Germinal center (tissue), 1 donor: Measurements from ENCODE around the gene WNK3.
"Not testable (repeated sequence)": the region's sequence is repeated elsewhere in the genome, so short reads cannot be mapped to it uniquely, and the experiment has no call there.

ENCODE experiments used
- DNase-seq: peaks from one replicate; pipeline ENCODE4 v3.0.0; 2012; ENCODE audit warnings: mixed read lengths, low spot score

Gene WNK3

DNA sequence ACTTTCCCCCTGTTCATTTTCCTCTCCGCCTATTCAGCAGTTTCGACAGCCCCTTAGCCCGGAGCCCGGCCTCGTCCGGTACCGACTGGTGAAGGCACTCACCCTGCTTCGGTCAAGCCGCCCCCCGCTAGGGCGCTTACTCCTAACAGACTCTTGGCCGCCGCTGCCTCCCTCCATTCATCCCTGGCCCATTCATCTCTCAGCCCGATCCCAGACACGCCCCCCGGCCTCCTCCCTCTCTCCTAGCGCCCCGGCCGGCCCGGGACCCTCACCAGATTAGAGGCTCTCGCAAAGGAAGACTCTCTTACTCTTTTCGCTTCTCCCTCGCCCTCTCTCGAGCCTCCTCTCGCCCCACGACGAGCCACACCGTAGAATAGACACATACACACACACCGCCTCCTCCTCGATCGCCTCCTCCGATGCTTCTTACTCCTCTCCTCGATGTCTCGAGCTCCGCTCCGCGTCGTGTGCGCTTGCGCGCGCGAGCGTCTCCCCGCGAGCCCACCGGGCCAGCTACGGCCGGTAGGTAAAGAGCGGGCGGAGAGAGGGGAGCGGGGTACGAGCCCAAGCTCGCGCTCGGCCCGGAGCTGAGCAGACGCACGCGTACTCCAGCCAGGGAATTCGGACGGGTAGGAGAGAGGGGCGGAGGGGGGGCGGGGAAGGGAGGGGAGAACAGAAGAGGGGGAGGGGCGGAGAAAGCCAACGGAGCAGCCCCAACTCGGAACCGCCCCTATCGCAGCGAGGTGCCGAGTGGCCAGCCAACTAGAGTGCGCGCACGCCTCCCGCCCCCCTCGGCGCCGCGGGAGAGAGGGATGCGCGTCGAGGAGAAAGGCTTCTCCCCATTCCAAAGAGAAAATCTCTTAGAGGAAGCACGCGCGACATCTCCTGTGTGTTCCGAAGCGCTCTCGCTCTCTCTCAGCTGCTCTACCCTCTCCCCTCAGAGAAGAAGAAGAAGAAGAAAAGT is at the start of gene WNK3:
Gene WNK3 (minus strand): TSS at position 633 of the 964 bp plus-strand sequence.
- DNase-seq, result peak; percentile 19

DNA sequence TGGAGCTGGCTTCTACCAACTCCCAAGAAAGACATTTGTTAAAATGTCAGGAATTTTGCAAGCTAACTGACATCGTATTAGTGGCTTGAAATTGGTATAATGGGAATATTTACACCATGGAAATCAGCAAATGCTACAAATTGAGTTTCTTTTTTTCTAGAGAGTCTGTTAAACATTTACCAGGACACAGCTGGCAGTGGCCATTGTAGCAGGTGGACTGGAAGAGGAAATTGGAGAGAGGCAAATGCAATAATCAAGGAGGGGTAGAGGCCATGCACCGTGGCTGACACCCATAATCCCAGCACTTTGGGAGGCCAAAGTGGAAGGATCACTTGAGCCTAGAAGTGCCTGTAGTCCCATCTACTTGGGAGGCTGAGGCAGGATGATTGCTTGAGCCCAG is 49.4 kb upstream of the WNK3 start:
- no peak for DNase-seq

DNA sequence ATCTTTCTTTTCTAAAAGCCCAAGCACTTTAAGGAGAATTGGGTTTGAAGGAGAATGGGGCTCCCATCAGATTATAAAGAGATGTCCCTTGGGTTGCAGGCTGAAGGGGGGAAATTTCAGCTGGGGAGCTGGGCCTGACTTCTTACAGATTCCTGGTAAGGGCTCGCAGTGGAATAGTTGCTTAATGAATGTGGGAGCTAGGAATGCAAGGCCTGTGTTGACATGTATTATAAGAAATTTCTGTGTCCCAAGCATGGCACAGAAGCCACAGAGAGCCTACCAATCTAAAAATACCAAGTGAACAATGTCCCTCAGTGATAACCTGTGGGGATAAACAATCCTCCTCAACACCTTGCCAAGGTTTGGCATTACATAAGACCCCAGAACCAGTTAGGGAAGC is 39.3 kb upstream of the WNK3 start:
- no peak for DNase-seq

DNA sequence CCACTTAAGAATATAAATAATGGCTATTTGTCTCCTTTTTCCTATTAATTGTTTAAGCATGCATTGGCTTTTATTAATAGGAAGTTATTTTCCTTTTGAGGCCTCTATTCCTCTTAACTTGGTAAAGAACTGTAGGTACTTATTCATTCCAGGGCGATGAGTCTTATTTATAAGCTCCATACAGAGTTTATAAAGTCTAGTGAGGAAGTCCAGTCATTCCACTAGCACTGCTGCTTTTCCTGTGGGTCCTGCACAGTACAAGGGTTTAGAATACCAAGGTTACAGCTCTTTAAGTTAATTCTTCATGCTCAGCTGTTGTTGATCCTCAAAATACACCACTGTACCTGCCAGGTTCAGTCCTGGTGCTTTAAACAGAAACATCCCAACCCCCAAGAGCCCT is 28.5 kb upstream of the WNK3 start:
- DNase-seq, result no peak

DNA sequence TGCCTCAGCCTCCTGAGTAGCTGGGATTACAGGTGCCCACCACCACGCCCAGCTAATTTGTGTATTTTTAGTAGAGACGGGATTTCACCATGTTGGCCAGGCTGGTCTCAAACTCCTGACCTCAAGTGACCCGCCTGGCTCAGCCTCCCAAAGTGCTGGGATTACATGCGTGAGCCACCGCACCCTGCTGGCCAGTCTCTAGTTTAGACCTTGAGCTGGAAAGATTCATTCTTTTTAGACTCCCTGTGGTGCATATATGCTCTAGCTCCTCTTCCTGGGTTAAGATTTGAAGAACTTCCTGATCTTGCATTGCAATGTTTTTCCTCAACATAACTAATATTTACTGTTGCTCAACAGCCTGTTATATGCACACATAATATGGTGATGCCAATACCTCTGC is 26.8 kb upstream of the WNK3 start:
- DNase-seq, result not testable (repeated sequence)

DNA sequence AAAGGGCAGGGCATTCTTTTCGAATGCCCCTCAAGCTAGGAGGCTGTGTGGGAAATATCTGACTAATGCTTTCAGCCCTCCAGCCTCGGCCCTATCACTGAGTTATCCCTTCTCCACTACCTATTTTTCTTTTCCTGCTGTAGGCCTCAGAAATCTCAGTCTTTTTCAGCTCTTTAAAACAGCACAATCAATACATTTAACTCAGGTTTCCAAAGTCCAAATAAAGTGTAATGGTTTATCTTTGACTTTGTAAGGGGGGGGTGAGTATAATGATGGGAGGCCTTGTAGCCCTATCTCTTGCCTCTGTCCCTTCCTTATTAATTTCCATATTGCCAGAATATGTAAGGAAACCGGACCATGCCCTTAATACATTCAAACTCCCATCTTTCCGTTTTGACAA is 1.6 kb upstream of the WNK3 start:
- no peak for DNase-seq

DNA sequence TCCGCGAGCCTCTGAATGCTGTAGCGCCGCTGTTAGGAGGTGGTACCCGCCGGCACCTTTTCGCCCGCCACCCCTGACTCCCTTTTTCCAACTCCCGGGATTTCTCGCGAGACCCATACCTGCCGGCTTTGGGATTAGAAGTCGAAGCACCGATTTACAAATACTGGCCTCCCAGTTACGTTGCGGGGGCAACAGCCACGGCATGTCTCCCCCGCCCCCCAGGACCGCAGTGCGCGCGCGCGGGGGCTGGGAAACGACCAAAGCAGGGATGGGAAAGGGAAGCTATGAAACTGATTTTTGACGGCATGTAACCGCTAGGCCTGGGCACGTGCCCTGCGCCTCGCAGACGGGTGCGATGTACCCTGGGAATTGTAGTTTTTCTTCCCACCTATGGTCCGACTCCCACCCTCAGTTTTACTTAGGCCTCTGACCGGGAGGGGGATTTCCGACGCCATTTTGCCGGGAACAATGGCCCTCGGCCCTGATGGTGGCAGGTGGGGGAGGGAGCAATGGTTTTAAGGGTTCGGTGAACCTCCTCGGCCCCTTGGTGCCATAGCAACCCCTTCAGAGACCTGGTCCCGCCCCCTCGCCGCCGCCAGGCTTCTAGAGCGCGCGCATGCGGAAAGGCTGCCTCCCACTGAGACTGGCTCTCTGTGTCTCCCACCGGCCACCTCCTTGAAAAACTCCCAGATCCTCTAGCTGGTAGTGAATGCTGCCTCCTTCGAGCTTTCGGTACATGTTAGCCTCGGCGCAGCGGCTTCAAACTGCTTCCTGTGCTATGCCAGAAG is 772 bp upstream of the WNK3 start:
- DNase-seq, result peak; percentile 14

DNA sequence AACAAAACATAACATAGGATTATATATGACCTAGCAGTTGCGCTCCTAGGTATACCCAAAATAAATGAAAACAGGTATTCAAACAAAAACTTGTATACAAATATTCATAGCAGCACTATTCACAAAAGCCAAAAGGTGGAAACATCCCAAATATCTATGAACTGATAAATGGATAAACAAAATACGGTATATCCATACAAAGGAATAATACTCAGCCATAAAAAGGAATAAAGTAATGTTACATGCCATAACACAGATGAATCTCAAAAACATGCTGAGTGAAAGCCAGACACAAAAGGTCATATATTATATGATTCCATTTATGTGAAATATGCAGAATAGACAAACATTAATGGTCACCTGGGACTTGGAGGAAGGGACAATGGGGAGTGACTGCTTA is 5.2 kb downstream of the WNK3 start:
- DNase-seq, result no peak

DNA sequence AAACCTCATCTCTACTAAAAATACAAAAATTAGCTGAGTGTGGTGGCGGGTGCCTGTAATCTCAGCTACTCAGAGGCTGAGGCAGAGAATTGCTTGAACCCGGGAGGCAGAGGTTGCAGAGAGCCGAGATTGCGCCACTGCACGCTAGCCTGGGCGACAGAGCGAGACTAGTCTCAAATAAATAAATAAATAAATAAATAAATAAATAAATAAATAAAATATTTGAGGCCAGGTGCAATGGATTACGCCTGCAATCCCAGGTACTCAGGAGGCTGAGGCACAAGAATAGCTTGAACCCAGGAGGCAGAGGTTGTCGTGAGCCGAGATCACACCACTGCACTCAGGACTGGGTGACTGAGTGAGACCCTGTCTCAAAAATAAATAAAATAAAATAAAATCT is 20.5 kb downstream of the WNK3 start:
- DNase-seq, result not testable (repeated sequence)

DNA sequence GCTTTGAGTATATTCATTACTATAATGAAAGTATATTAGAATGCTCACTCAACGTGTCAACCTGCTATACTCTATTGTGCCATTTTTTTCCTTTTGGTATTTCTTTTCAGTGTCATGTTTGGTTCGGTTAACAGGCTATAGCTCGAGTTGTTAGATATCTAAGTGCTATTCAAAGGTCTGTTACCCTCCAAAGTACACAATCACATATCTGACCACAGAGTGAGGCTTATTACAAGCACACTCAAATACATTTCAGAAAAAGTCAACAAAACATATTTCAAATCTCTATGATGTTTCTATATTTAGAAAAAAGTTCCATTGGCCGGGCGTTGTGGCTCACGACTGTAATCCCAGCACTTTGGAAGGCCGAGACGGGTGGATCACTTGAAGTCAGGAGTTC is 32.8 kb downstream of the WNK3 start:
- DNase-seq, result no peak

DNA sequence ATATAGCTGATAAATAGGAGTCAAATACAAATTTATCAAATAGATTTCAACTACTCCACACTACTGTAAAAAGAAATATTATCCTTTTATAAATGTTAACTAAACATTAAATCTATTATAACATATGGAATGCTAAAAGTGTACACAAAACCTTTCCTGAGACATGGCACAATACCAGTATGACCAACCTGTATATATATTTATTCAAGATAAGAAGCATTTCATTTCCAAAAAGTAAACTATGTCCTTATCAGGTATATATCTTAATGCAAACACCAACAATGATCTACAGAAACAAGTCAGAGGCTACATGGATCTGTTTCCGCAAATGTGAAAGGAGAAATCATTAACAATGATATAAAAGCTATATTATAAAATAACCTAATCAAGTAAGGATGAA is 37.8 kb downstream of the WNK3 start:
- DNase-seq, result no peak

DNA sequence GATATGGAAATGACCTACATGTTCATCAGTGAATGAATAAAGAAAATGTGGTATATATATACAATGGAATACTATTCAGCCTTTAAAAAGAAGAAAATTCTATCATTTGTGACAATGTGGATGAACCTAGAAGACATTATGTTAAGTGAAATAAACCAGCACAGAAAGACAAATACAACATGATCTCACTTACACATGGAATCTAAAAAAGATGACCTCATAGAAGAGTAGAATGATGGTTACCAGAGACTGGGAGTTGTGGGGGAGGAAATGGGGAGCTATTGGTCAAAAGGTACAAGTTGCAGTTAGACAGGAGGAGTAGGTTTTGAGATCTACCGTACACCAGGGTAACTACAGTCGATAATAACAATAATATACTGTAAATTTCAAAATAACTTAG is 51.5 kb downstream of the WNK3 start:
- DNase-seq, result no peak

DNA sequence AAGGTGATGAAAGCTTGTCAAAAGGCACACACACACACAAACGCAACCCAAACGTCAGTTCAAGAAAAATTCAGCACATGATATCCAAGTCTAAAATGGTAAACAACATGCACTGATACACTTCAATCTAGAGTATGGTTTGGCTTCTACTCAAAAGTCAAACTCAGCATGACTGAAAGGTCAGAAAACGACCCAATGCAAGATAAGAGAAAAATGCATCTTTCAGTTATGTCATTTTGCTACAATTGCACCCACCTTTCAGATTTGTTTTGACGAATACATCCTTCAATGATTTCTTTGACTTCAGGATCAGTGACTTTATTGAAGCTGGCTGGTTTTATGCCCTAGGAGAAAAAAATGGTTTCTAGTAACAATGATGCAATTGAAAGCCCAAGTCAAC is 56.3 kb downstream of the WNK3 start:
- no peak for DNase-seq

DNA sequence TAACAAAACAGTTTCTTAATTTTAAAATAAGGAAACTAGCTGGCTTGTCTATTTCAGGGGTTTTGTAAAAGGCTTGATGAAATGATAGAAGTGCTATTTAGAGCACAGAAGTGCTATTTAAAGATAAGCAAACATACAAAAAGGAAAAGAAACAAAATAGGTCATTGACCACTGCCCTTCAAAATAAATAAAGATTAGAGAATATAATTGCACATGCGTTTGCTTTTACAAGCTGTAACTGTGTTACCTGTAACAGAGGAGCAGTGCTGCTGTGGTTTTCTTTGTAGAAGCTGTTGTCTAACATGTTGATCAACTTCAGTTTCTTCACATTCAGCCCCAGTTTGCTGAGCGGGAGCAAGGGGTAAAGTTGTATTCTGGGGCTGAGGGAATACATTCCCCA is 63.5 kb downstream of the WNK3 start:
- DNase-seq, result no peak

DNA sequence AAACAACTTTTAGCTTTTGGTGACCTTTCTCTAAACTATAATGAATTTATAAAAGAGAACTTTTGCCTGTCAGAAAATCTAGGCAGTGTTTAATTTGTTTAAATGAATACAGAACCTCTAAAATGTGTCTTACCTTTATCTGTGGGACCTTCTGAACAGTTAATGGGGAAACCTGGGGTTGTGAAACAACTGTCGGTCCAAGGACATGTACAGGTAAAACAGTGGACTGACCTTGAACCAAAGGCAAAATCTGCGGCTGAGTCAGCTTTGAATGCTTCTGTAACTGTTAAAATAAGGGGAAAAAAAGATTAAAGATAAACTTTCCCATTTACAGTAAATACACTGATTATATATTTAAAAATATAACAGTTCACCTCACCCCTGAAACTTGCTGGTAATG is 65.1 kb downstream of the WNK3 start:
- DNase-seq, result no peak

DNA sequence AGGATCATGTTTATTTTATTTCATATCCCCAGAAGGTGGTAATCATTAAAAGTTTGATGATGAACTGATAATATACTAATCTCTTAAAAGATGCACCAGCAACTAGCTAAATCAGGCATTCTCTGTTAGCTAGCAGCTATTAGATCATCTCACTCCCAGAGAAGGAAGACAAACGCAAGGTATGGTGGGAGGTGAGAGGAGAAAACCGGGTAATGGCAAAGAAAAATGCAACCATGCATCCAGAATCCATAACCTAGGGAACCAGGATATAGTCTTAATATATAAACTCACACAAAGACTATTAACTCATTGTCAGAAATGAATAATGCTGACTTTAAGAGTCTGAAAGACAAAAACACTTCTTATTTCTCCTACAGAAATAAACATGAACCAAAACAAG is 66.1 kb downstream of the WNK3 start:
- DNase-seq, result no peak

DNA sequence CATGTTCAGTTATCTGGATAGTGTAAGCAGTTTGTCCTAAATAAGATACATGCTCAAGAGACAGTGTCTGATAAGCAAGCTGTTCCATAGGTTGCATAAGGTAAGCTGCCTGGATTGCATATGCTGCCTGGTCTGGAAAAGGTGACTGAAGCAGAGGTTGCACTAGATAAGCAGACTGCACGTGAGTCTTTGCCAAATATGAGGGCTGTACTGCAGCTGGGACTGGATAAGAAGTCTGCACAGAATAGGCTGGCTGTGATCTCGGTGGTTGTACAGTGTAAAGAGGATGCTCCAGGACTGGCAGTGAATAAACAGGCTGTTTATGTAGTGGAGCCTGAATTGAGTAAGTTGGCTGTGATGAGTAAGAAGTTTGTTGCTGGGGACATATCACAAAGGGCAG is 68.9 kb downstream of the WNK3 start:
- no peak for DNase-seq

DNA sequence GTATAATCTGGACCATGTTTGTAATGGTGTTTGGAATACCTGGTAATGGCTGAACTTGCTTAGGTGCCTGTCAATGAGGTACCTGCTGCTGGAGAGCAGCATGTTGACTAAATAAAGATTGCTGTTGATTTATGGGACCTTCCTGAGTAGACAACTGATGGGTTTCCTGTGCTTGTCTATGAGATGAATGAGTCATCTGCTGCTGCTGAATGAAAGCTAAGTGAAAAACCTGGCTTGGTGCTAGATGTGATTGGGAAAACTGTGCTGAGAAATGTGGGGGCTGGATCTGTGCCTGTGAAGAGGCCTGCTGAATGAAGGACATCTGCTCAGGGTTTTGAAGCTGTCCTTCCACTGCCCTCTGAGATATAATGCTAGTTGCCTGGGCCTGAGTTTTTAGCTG is 69.6 kb downstream of the WNK3 start:
- DNase-seq, result no peak

DNA sequence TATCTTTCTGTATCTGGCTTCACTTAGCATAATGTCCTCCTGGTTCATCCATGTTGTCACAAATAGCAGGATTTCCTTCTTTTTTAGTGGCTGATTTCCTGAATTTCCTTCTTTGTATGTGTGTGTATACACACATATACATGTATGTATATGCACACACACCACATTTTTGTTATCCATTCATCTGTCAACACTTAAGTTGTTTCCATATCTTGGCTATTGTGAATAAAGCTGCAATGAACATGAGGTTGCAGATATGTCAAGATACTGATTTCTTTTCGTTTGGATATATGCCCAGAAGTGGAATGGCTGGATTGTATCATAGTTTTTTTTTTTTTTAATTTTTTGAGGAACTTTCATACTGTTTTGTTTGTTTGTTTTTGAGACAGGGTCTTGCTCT is 76.2 kb downstream of the WNK3 start:
- DNase-seq, result no peak

DNA sequence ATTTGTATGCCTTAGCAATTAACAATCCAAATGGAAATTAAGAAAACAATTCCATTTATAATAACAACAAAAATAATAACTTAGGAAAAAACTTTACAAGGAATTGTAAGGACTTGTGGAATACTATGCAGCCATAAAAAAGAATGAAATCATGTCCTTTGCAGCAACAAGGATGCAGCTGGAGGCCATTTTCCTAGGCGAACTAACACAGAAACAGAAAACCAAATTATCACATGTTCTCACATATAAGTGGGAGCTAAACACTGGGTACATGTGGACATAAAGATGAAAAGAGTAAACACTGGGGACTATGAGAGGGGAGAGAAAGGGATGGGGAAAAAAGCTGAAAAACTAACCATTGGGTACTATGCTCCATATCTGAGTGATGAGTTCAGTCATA is 77.4 kb downstream of the WNK3 start:
- DNase-seq, result no peak

DNA sequence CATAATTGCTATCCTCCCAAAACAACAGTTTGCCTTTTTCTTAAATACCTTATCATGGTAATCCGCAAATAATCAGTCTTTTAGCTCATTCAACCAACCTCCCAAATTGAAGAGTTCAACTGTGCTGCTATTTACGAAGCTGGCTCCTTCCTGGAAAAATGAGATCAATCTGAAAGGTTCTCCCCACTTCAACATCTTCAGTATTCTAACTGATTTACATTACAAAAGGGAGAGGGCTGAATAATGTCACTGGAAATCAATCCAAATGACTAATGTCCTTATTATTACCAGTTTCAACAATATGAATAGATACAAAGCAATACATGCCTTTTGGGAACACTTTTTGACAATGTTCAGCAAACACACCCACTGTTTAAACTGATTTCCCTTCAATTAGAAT is 86.2 kb downstream of the WNK3 start:
- no peak for DNase-seq

DNA sequence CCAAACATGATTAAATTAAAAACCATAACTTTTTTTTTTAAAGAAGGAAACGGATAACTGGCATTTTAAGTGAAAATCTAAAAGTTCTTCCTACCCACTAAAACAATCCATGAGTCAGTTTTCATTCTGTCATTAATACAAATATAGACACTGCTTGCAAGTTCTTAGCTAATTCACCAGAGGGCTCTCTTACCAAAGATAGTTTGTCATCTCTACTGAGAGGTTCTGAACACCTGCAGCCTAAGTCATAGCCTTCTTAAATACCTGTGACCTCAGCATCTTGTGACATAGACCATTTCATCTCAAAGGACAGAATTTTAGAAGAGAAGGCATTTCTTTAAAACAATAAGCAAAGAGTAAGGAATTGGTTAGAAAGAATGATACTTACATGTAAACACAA is 109.5 kb downstream of the WNK3 start:
- no peak for DNase-seq

DNA sequence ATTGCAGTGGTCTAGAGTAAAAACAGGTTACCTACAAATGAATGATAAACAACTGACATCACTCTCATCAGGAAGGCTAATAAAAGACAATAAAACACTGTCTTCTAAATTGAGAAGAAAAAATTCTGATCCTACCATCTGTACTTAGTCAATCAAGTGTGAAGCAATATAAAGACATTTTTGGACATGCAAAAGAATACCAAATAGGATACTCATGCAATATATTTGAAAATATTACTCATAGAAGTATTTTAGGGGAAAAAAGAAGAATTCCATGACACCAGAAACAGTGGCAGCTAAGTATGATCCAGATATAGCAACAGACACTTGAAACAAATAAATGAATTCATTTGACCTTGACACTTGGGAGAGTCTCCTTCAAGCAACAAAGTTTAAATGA is 111.0 kb downstream of the WNK3 start:
- no peak for DNase-seq
